Smooth muscle cell (in vitro differentiated cells): Measurements from ENCODE around the gene ANO2. TPM values are rescaled to one million over a fixed set of nuclear protein-coding genes. Genes with fewer than 3 reads are reported as not detected.

Source experiments
- DNase-seq: peaks from one replicate; lab custom pipeline; 2025; ENCODE audit not compliant: unreplicated experiment; lab: John Stamatoyannopoulos, UW
- H2AFZ ChIP-seq: fragments of 200-600 bp; sonication (generic); 2 replicates; pipeline ENCODE4 v1.6.0; 2016; ENCODE audit warnings: antibody characterized with exemption, low read depth, mild to moderate bottlenecking
- H3F3A ChIP-seq: fragments of 200-600 bp; sonication (generic); 2 replicates; pipeline ENCODE4 v1.6.0; 2017; ENCODE audit warnings: antibody characterized with exemption, low read depth
- H3K27ac ChIP-seq: fragments of 200-600 bp; sonication (generic); 2 replicates; pipeline ENCODE4 v1.5.1; 2016; ENCODE audit warnings: low read depth, mild to moderate bottlenecking
- H3K27me3 ChIP-seq: fragments of 200-600 bp; sonication (generic); 2 replicates; pipeline ENCODE4 v1.6.1; 2016; ENCODE audit warnings: low read depth, mild to moderate bottlenecking
- H3K36me3 ChIP-seq: fragments of 200-600 bp; sonication (generic); 2 replicates; pipeline ENCODE4 v1.5.1; 2016; ENCODE audit warnings: low read depth
- H3K4me1 ChIP-seq: fragments of 200-600 bp; sonication (generic); 2 replicates; pipeline ENCODE4 v1.5.1; 2016; ENCODE audit warnings: low read depth
- H3K4me2 ChIP-seq: fragments of 200-600 bp; sonication (generic); 2 replicates; pipeline ENCODE4 v1.6.0; 2016; ENCODE audit warnings: mild to moderate bottlenecking
- H3K4me3 ChIP-seq: fragments of 200-600 bp; sonication (generic); 2 replicates; pipeline ENCODE4 v1.5.1; 2016; ENCODE audit warnings: mild to moderate bottlenecking
- H3K79me2 ChIP-seq: fragments of 200-600 bp; sonication (generic); 2 replicates; pipeline ENCODE4 v1.6.0; 2016; ENCODE audit warnings: low read depth, mild to moderate bottlenecking
- H3K9ac ChIP-seq: fragments of 200-600 bp; sonication (generic); 2 replicates; pipeline ENCODE4 v1.6.0; 2016; ENCODE audit warnings: low read depth
- H3K9me3 ChIP-seq: fragments of 200-600 bp; sonication (generic); replicated peaks from 2 replicates; pipeline ENCODE4 v1.5.1; 2016; ENCODE audit warnings: low read depth
- H4K20me1 ChIP-seq: fragments of 200-600 bp; sonication (generic); 2 replicates; pipeline ENCODE4 v1.6.0; 2016; ENCODE audit warnings: low read depth
- WGBS: methylation state at CpG from one replicate; pipeline ENCODE4 v1.1.7; 2016; ENCODE audit warnings: low lambda C conversion rate; 5-methylcytosine and 5-hydroxymethylcytosine counted together
- polyA plus RNA-seq: library from polyadenylated mRNA; unstranded; fragments of >200 nt; fragmentation: Nextera tagmentation; extraction: Ambion mirVana; gene quantifications from 2 replicates; pipeline ENCODE4 v1.2.1, GENCODE V29; 2016
- total RNA-seq: library from RNA; depleted of rRNA; stranded (reverse); fragments of >200 nt; gene quantifications from 2 replicates; pipeline ENCODE4 v1.2.3, GENCODE V29; 2014
- TF ChIP-seq, protein P1 (sequence below): fragments of 200-600 bp; sonication (generic); IDR thresholded peaks from 2 replicates; pipeline ENCODE4 v1.5.1; 2017; ENCODE audit warnings: borderline replicate concordance, mild to moderate bottlenecking, antibody characterized with exemption; ENCODE audit not compliant: insufficient read depth, poor library complexity, severe bottlenecking

Gene ANO2
- total and polyA plus RNA-seq, 2 experiments from 2014 or later = 0.18 TPM; not detected in 1

DNA sequence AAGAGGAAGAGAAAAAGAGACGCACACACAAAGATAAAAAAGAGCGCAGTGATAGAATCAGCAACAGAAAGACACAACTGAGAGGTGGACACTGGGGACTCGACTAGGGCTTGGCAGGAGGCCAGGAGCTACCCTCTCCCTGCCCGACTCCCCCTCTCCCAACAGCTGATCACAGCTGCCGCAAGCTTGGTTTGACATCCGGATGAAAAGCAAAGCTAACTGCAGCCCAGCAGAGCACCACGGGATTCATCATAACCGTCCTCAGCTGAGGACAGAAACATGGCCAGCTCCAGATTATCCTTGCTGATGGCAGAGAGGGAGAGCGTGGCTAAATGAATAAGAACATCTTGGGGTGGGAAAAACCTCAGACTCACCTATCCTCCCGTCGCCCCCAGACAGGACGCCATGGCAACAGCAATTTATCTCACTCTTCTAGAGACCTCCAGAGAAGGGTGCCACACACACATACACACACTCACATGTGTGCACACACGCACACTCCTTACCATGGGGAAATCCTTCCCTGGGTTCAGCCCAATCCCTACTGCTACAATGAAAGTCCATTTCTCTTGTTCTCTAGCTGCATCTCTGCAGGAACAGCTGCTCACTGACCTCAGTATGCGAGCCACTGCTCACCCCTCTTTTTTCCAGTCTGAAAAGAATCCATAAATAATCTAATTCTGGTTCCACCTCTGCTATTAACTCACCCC is 377.9 kb downstream of the ANO2 start:
- no peaks in the 10 kb centered on the region for H4K20me1 ChIP-seq
- no peak overlapping the region for H2AFZ ChIP-seq
- no peaks in the 10 kb centered on the region for H3K79me2 ChIP-seq
- no peak overlapping the region for H3K4me3 ChIP-seq
- H3K4me2 ChIP-seq = no peak overlapping the region
- H3K9me3 ChIP-seq = no peaks in the 10 kb centered on the region
- WGBS = 81% methylated on average over 14 of the region's 14 CpGs
- no peaks in the 10 kb centered on the region for H3K4me1 ChIP-seq
- H3K27me3 ChIP-seq = no peaks in the 10 kb centered on the region
- no peak overlapping the region for H3K9ac ChIP-seq
- no peak for DNase-seq
- no peak overlapping the region for H3K27ac ChIP-seq
- TF ChIP-seq, protein P1, sequence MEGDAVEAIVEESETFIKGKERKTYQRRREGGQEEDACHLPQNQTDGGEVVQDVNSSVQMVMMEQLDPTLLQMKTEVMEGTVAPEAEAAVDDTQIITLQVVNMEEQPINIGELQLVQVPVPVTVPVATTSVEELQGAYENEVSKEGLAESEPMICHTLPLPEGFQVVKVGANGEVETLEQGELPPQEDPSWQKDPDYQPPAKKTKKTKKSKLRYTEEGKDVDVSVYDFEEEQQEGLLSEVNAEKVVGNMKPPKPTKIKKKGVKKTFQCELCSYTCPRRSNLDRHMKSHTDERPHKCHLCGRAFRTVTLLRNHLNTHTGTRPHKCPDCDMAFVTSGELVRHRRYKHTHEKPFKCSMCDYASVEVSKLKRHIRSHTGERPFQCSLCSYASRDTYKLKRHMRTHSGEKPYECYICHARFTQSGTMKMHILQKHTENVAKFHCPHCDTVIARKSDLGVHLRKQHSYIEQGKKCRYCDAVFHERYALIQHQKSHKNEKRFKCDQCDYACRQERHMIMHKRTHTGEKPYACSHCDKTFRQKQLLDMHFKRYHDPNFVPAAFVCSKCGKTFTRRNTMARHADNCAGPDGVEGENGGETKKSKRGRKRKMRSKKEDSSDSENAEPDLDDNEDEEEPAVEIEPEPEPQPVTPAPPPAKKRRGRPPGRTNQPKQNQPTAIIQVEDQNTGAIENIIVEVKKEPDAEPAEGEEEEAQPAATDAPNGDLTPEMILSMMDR = no peak
- H3F3A ChIP-seq = no peaks in the 10 kb centered on the region
- H3K36me3 ChIP-seq = no peaks in the 10 kb centered on the region

DNA sequence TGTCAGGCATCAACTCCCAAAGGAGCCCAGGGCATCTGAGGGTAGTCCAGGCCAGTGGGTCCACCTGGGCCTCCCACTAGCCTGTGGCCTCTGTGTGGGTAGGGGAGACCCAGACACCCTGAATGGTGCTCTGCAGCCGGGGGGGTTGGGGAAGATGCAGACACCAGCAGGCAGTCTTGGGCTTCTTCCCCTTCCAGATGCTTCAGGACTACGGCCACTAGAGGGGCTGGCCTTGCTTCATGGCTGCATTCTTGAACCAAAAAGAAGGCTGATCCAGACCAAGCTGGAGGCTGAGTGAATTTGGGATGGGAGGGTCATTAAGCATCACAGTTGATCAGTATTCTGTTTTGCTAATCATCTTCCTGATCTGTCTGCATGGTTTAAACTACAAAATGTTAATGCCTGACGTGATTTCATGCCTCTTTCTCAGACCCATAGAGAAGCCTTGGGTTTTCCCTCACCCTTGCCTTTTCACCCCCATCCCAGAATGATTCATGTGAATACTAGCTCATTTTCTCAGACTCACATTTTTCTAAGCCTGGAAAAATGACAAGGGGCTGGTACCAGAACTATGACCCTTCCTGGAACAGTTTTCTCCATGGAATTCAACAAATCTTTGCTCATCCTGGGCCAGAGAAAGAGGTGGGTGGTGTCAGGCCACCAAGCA is 379.0 kb downstream of the ANO2 start:
- WGBS = 81% methylated on average over 3 of the region's 3 CpGs
- Histone ChIP-seq H3K36me3 (no peaks in the 10 kb centered on the region), H3K27ac (no peak overlapping the region), H3K9ac (no peak overlapping the region), H3K79me2 (no peaks in the 10 kb centered on the region), H3K4me2 (no peak overlapping the region), H3F3A (no peaks in the 10 kb centered on the region), H4K20me1 (no peaks in the 10 kb centered on the region), H3K27me3 (no peaks in the 10 kb centered on the region), H3K4me3 (no peak overlapping the region), H3K4me1 (no peaks in the 10 kb centered on the region), H2AFZ (no peak overlapping the region), H3K9me3 (no peaks in the 10 kb centered on the region)
- TF ChIP-seq, protein P1 = no peak
- no peak for DNase-seq

DNA sequence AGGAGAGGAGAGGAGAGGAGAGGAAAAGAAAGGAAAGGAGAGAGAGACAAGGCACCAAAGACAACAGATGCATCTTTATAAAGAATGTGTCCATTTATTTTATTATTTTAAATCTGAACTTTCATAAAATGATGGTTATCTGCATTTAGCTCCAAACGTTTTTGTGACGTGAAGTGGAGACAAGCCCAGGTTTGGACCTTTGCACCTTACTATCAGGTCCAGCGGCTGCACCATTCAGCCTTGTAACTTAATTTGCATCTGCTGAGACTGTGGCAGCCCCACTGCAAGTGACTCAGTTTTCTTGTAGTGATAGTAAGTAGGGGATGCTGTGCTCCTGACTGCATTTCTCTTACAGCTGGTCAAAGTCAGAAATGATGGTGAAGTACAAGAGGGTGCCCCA is 382.5 kb downstream of the ANO2 start:
- 77% methylated on average over 3 of the region's 3 CpGs for WGBS
- TF ChIP-seq, protein P1 = no peak
- H3K4me2 ChIP-seq = no peak overlapping the region
- H3K27ac ChIP-seq = no peak overlapping the region
- DNase-seq = no peak
- H3K79me2 ChIP-seq = no peaks in the 10 kb centered on the region
- no peak overlapping the region for H3K4me3 ChIP-seq
- no peak overlapping the region for H2AFZ ChIP-seq
- no peaks in the 10 kb centered on the region for H3K27me3 ChIP-seq
- no peaks in the 10 kb centered on the region for H3K36me3 ChIP-seq
- no peaks in the 10 kb centered on the region for H3K9me3 ChIP-seq
- H3F3A ChIP-seq = no peaks in the 10 kb centered on the region
- no peak overlapping the region for H3K9ac ChIP-seq
- H3K4me1 ChIP-seq = peaks cover 10% of the 10 kb centered on the region
- H4K20me1 ChIP-seq = no peaks in the 10 kb centered on the region
